Bone marrow (tissue), 2 donors: Measurements from ENCODE around the gene ASNSD1.
"Not testable (repeated sequence)": the region's sequence is repeated elsewhere in the genome, so short reads cannot be mapped to it uniquely, and the experiment has no call there.

Experiments
- DNase-seq, 2 donors: peaks; one replicate each; lab custom pipeline; 2025; lab: John Stamatoyannopoulos, UW

Gene ASNSD1

GRCh38 chr2:189648846-189649509, 12.3 kb upstream of the ASNSD1 start:
- DNase-seq, result no peak

- DNase-seq, result no peak
These were observed 10.0 kb upstream of the ASNSD1 start for GRCh38 chr2:189651284-189651683.

GRCh38 chr2:189653464-189653863, 7.8 kb upstream of the ASNSD1 start:
- not testable (repeated sequence) for DNase-seq

GRCh38 chr2:189654641-189655040, 6.6 kb upstream of the ASNSD1 start:
- no peak for DNase-seq

GRCh38 chr2:189657867-189658266, 3.4 kb upstream of the ASNSD1 start:
- DNase-seq, result no peak

- no peak for DNase-seq
These were observed 2.7 kb upstream of the ASNSD1 start for GRCh38 chr2:189658306-189659212.

GRCh38 chr2:189659734-189660133, 1.5 kb upstream of the ASNSD1 start:
- no peak for DNase-seq

- DNase-seq, result no peak
These were observed 484 bp upstream of the ASNSD1 start for GRCh38 chr2:189660803-189661147.

GRCh38 chr2:189661957-189662321, 680 bp downstream of the ASNSD1 start:
- DNase-seq, result no peak

GRCh38 chr2:189662669-189663226, 1.5 kb downstream of the ASNSD1 start:
- DNase-seq, result no peak

- DNase-seq, result not testable (repeated sequence)
These were observed 2.1 kb downstream of the ASNSD1 start for GRCh38 chr2:189663319-189663718.

- DNase-seq, result no peak
These were observed 8.7 kb downstream of the ASNSD1 start for GRCh38 chr2:189669913-189670312.

- DNase-seq, result peak in 1 of 2 donors; percentile 67
These were observed 12.6 kb downstream of the ASNSD1 start for GRCh38 chr2:189673661-189674373.

GRCh38 chr2:189674374-189675112, 13.3 kb downstream of the ASNSD1 start, which contains the start of gene ANKAR:
ANKAR (plus strand) TSS chr2:189674670; CDS start chr2:189676491, 1,821 bp downstream.
- peak; percentile 63 to 70 for DNase-seq

GRCh38 chr2:189676471-189676870, 15.2 kb downstream of the ASNSD1 start:
- DNase-seq, result no peak

- no peak for DNase-seq
These were observed 18.0 kb downstream of the ASNSD1 start for GRCh38 chr2:189679226-189679625.

- DNase-seq, result no peak
These were observed 19.9 kb downstream of the ASNSD1 start for GRCh38 chr2:189681203-189681602.

GRCh38 chr2:189681903-189682302, 20.6 kb downstream of the ASNSD1 start:
- no peak for DNase-seq

- no peak for DNase-seq
These were observed 22.1 kb downstream of the ASNSD1 start for GRCh38 chr2:189683348-189683747.

- DNase-seq, result no peak
These were observed 23.6 kb downstream of the ASNSD1 start for GRCh38 chr2:189684811-189685210.

- DNase-seq, result no peak
These were observed 24.4 kb downstream of the ASNSD1 start for GRCh38 chr2:189685540-189686229.
